IMR-90 (cell line): ENCODE results near the gene EPHA6. TPM values are rescaled to one million over a fixed set of nuclear protein-coding genes. Genes with fewer than 3 reads are reported as not detected.
A peak's percentile ranks its signal among the peaks of the same experiment; 100 is the strongest.

Source experiments
- ATAC-seq: fragments of 200-7000 bp; cut with Tn5 transposase; 2 replicates; pipeline ENCODE4 v1.9.1; 2020; ENCODE audit warnings: low read depth, mild to moderate bottlenecking, moderate library complexity
- BruUV-seq: library from RNA; stranded (reverse); fragments of 400-500 nt; replicated peaks from 2 replicates; lab custom pipeline; 2021; lab: Mats Ljungman, UMichigan
- CTCF ChIA-PET: fragments of 300-600 bp; formaldehyde crosslinking; extraction: SDS; loops from one replicate; lab custom pipeline; 2021; ENCODE audit warnings: antibody characterized with exemption; lab: Yijun Ruan, JAX
- POLR2A ChIA-PET: fragments of 300-600 bp; sonication (Branson Sonifier 250); formaldehyde crosslinking; loops from one replicate; lab custom pipeline; 2022; ENCODE audit warnings: antibody characterized with exemption; ENCODE audit not compliant: unreplicated experiment; lab: Charles Lee
- DNase-seq: peaks from one replicate; pipeline ENCODE4 v3.0.0; 2013
- H2AFZ ChIP-seq: replicated peaks from 2 replicates; pipeline ENCODE3; 2013; ENCODE audit warnings: low read length, mild to moderate bottlenecking; ENCODE audit not compliant: poor library complexity
- H2AK5ac ChIP-seq: 2 replicates; pipeline ENCODE4 v1.6.1; 2013; ENCODE audit warnings: low read depth, low read length, inconsistent platforms
- H2AK9ac ChIP-seq: replicated peaks from 2 replicates; pipeline ENCODE3; 2013; ENCODE audit warnings: mild to moderate bottlenecking, low read depth, low read length, moderate library complexity; ENCODE audit not compliant: poor library complexity
- H2BK120ac ChIP-seq: 2 replicates; pipeline ENCODE4 v1.6.1; 2013; ENCODE audit warnings: low read depth, low read length, inconsistent platforms
- H2BK15ac ChIP-seq: 3 replicates; pipeline ENCODE4 v1.6.1; 2013; ENCODE audit warnings: low read depth, low read length, inconsistent platforms
- H2BK20ac ChIP-seq: 2 replicates; pipeline ENCODE4 v1.6.1; 2013; ENCODE audit warnings: low read depth, mild to moderate bottlenecking, inconsistent platforms, low read length, moderate library complexity
- H2BK5ac ChIP-seq: 2 replicates; pipeline ENCODE4 v1.6.1; 2013; ENCODE audit warnings: mild to moderate bottlenecking, low read depth, low read length, inconsistent platforms; ENCODE audit not compliant: poor library complexity, severe bottlenecking
- H3K14ac ChIP-seq: replicated peaks from 2 replicates; pipeline ENCODE4 v1.6.1; 2013; ENCODE audit warnings: low read depth, low read length, inconsistent platforms
- H3K18ac ChIP-seq: 2 replicates; pipeline ENCODE4 v1.6.1; 2013; ENCODE audit warnings: low read depth, low read length, control low read depth
- H3K23ac ChIP-seq: 2 replicates; pipeline ENCODE4 v1.6.1; 2013; ENCODE audit warnings: low read depth, low read length, inconsistent platforms
- H3K27ac ChIP-seq: 2 replicates; pipeline ENCODE4 v1.5.1; 2013; ENCODE audit warnings: mild to moderate bottlenecking, control low read depth, low read length; ENCODE audit not compliant: insufficient read depth
- H3K27me3 ChIP-seq: 2 replicates; pipeline ENCODE4 v1.6.1; 2013; ENCODE audit warnings: low read length; ENCODE audit not compliant: control insufficient read depth, insufficient read depth
- H3K36me3 ChIP-seq: 2 replicates; pipeline ENCODE4 v1.6.1; 2013; ENCODE audit warnings: low read length, mixed read lengths; ENCODE audit not compliant: control insufficient read depth, insufficient read depth
- H3K4ac ChIP-seq: 2 replicates; pipeline ENCODE4 v1.6.1; 2013; ENCODE audit warnings: low read depth, low read length, inconsistent platforms
- H3K4me1 ChIP-seq: 2 replicates; pipeline ENCODE4 v1.6.1; 2013; ENCODE audit warnings: low read length, mixed read lengths; ENCODE audit not compliant: control insufficient read depth, insufficient read depth
- H3K4me2 ChIP-seq: 2 replicates; pipeline ENCODE4 v1.6.1; 2013; ENCODE audit warnings: low read depth, mild to moderate bottlenecking, control low read depth, low read length, moderate library complexity
- H3K4me3 ChIP-seq: 2 replicates; pipeline ENCODE4 v1.5.1; 2013; ENCODE audit warnings: low read depth, mild to moderate bottlenecking, control low read depth, low read length, moderate library complexity; ENCODE audit not compliant: insufficient read depth
- H3K56ac ChIP-seq: 2 replicates; pipeline ENCODE4 v1.6.1; 2013; ENCODE audit warnings: low read length, inconsistent platforms; ENCODE audit not compliant: insufficient read depth; ENCODE audit errors: extremely low read depth
- H3K79me1 ChIP-seq, 2 experiments: 2 replicates each; pipeline ENCODE4 v1.6.1; 2013; ENCODE audit warnings: low read length in 2 of 2, inconsistent platforms in 1 of 2, low read depth in 1 of 2
- H3K9ac ChIP-seq: 2 replicates; pipeline ENCODE4 v1.6.1; 2013; ENCODE audit warnings: low read depth, low read length, control low read depth
- H3K9me1 ChIP-seq: 2 replicates; pipeline ENCODE4 v1.6.1; 2013; ENCODE audit warnings: low read length, inconsistent platforms; ENCODE audit not compliant: insufficient read depth
- H3K9me3 ChIP-seq: 2 replicates; pipeline ENCODE4 v1.6.1; 2013; ENCODE audit warnings: low read length; ENCODE audit not compliant: control insufficient read depth, insufficient read depth
- H4K20me1 ChIP-seq: 2 replicates; pipeline ENCODE4 v1.6.1; 2013; ENCODE audit warnings: low read length, inconsistent platforms; ENCODE audit not compliant: insufficient read depth
- H4K5ac ChIP-seq: 2 replicates; pipeline ENCODE4 v1.6.1; 2013; ENCODE audit warnings: mild to moderate bottlenecking, low read depth, low read length, control low read depth
- H4K8ac ChIP-seq, 2 experiments: 2 replicates each; pipeline ENCODE4 v1.6.1; 2013; ENCODE audit warnings: low read depth in 2 of 2, low read length in 2 of 2, control low read depth in 1 of 2, inconsistent platforms in 1 of 2
- H4K91ac ChIP-seq: 2 replicates; pipeline ENCODE4 v1.6.1; 2013; ENCODE audit warnings: low read depth, low read length, inconsistent platforms; ENCODE audit not compliant: insufficient read depth
- CEBPB ChIP-seq: IDR thresholded peaks from 2 replicates; pipeline ENCODE4 v1.6.1; 2012; ENCODE audit warnings: low read depth, low read length, improper control_type of control experiment
- CHD1 ChIP-seq: IDR thresholded peaks from 2 replicates; pipeline ENCODE4 v1.6.1; 2012; ENCODE audit warnings: low read depth, low read length, improper control_type of control experiment
- MAFK ChIP-seq: IDR thresholded peaks from 2 replicates; pipeline ENCODE4 v1.6.1; 2012; ENCODE audit warnings: low read depth, low read length, improper control_type of control experiment
- MAZ ChIP-seq: IDR thresholded peaks from 2 replicates; pipeline ENCODE4 v1.6.1; 2012; ENCODE audit warnings: low read depth, mild to moderate bottlenecking, low read length, improper control_type of control experiment, moderate library complexity, borderline replicate concordance
- MXI1 ChIP-seq: IDR thresholded peaks from 2 replicates; pipeline ENCODE4 v1.6.1; 2012; ENCODE audit warnings: low read depth, mild to moderate bottlenecking, low read length, moderate library complexity, borderline replicate concordance
- RAD21 ChIP-seq: IDR thresholded peaks from 2 replicates; pipeline ENCODE4 v1.6.1; 2012; ENCODE audit warnings: low read length, improper control_type of control experiment
- RCOR1 ChIP-seq: IDR thresholded peaks from 2 replicates; pipeline ENCODE4 v1.6.1; 2012; ENCODE audit warnings: mild to moderate bottlenecking, low read length, improper control_type of control experiment; ENCODE audit not compliant: insufficient replicate concordance
- SMC3 ChIP-seq: fragments of 150-350 bp; IDR thresholded peaks from 2 replicates; pipeline ENCODE4 v1.6.1; 2016; ENCODE audit warnings: low read depth, mild to moderate bottlenecking, antibody characterized with exemption, low read length, moderate library complexity
- WGBS, 2 experiments: methylation state at CpG; one replicate each; pipeline versions ENCODE4 v1.1.5 to v1.1.7; 2013; ENCODE audit warnings: missing lambda C conversion rate in 2 of 2; ENCODE audit not compliant: insufficient read length in 1 of 2; ENCODE audit errors: extremely low coverage in 2 of 2; 5-methylcytosine and 5-hydroxymethylcytosine counted together
- dilution Hi-C: fragments of 300-500 bp; cut with HindIII; formaldehyde crosslinking; loops from one replicate; pipeline ENCODE4 v1.14.3; 2018; ENCODE audit warnings: low sequenced_read_pairs; ENCODE audit not compliant: unreplicated experiment
- in situ Hi-C: fragments of 300-500 bp; cut with MboI; formaldehyde crosslinking; loops from 3 replicates; pipeline ENCODE4 v1.14.3; 2019; ENCODE audit warnings: low sequenced_read_pairs, inconsistent platforms, mixed read lengths
- intact Hi-C: fragments of 100-400 bp; cut with micrococcal nuclease; formaldehyde crosslinking; loops from 2 replicates; pipeline ENCODE4 v1.10.0; 2022
- polyA plus RNA-seq, 3 experiments: library from polyadenylated mRNA; depleted of rRNA; stranded (reverse); fragments of >200 nt; gene quantifications; 2 replicates each; pipeline ENCODE4 v1.2.3, GENCODE V29; 2012; ENCODE audit warnings: low replicate concordance in 1 of 3
- total RNA-seq: library from RNA; depleted of rRNA; stranded (reverse); fragments of >200 nt; gene quantifications from 2 replicates; pipeline ENCODE4 v1.2.3, GENCODE V29; 2012

The EPHA6 gene
- total and polyA plus RNA-seq, 2 of the 4 experiments (the other 2 are of a cell fraction), result not detected

- no TSS peak for BruUV-seq
- no peak overlapping the region for H2BK5ac ChIP-seq
- no peaks in the 10 kb centered on the region for H3K36me3 ChIP-seq
- DNase-seq, result no peak
- no peak for TF ChIP-seq MAZ
- no peak for TF ChIP-seq RCOR1
- no peak for TF ChIP-seq CEBPB
- peak; percentile 85 for TF ChIP-seq MAFK
- TF ChIP-seq CHD1, result no peak
- TF ChIP-seq MXI1, result no peak
- TF ChIP-seq SMC3, result no peak
- no peak for TF ChIP-seq RAD21
- no peak overlapping the region for H2BK120ac ChIP-seq
- no peak overlapping the region for H2BK20ac ChIP-seq
- H4K91ac ChIP-seq, result no peak overlapping the region
- no CpG with 5 or more reads among the region's 1 CpG for WGBS, 2 experiments
- H3K9me3 ChIP-seq, result peaks cover 5% of the 10 kb centered on the region
- no peak overlapping the region for H2AK9ac ChIP-seq
- no peaks in the 10 kb centered on the region for H3K79me1 ChIP-seq
- intact Hi-C loops, result no loop called here
- no peak overlapping the region for H3K4me2 ChIP-seq
- in situ Hi-C loops, result no loop called here
- no peak overlapping the region for H2AK5ac ChIP-seq
- no peak overlapping the region for H4K5ac ChIP-seq
- no peak overlapping the region for H3K4ac ChIP-seq
- H3K14ac ChIP-seq, result no peak overlapping the region
- no peak overlapping the region for H3K9ac ChIP-seq
- ATAC-seq, result no peak
- H3K56ac ChIP-seq, result no peak overlapping the region
- H3K27me3 ChIP-seq, result no peaks in the 10 kb centered on the region
- H4K20me1 ChIP-seq, result no peaks in the 10 kb centered on the region
- H3K4me1 ChIP-seq, result no peaks in the 10 kb centered on the region
- POLR2A ChIA-PET, result no interaction called here
- H2AFZ ChIP-seq, result no peak overlapping the region
- dilution Hi-C loops, result no loop called here
- no peak overlapping the region for H4K8ac ChIP-seq
- H3K18ac ChIP-seq, result no peak overlapping the region
- no peak overlapping the region for H3K4me3 ChIP-seq
- H3K23ac ChIP-seq, result no peak overlapping the region
- H2BK15ac ChIP-seq, result no peak overlapping the region
- H3K9me1 ChIP-seq, result no peaks in the 10 kb centered on the region
- CTCF ChIA-PET, result no interaction called here
- no peak overlapping the region for H3K27ac ChIP-seq
Measured at GRCh38 chr3:97347780-97348179, 533.4 kb downstream of the EPHA6 start.
